HUES64 (cell line): ENCODE data around the gene CHST11.

ENCODE experiments used
- H3K27ac ChIP-seq: 2 replicates; pipeline ENCODE4 v1.7.0; 2013; ENCODE audit warnings: low read depth, low read length, inconsistent platforms
- H3K27me3 ChIP-seq: 2 replicates; pipeline ENCODE4 v1.6.1; 2013; ENCODE audit warnings: mild to moderate bottlenecking, low read length; ENCODE audit not compliant: insufficient read depth
- H3K36me3 ChIP-seq: 2 replicates; pipeline ENCODE4 v1.6.1; 2013; ENCODE audit warnings: mild to moderate bottlenecking, low read length; ENCODE audit not compliant: insufficient read depth
- H3K4me1 ChIP-seq: 2 replicates; pipeline ENCODE4 v1.6.1; 2013; ENCODE audit warnings: mild to moderate bottlenecking, low read length, moderate library complexity; ENCODE audit not compliant: insufficient read depth
- H3K4me3 ChIP-seq: 2 replicates; pipeline ENCODE4 v1.5.1; 2013; ENCODE audit warnings: mild to moderate bottlenecking, low read length, moderate library complexity
- H3K9ac ChIP-seq: 2 replicates; pipeline ENCODE4 v1.6.1; 2013; ENCODE audit warnings: mild to moderate bottlenecking, low read depth, low read length
- H3K9me3 ChIP-seq: 2 replicates; pipeline ENCODE4 v1.6.1; 2013; ENCODE audit warnings: low read depth, low read length; ENCODE audit not compliant: insufficient read depth
- WGBS: fragments of 150-250, 120-280 bp; methylation state at CpG from one replicate; pipeline ENCODE4 v1.1.7; 2013; ENCODE audit warnings: missing lambda C conversion rate; 5-methylcytosine and 5-hydroxymethylcytosine counted together

CHST11 gene

DNA sequence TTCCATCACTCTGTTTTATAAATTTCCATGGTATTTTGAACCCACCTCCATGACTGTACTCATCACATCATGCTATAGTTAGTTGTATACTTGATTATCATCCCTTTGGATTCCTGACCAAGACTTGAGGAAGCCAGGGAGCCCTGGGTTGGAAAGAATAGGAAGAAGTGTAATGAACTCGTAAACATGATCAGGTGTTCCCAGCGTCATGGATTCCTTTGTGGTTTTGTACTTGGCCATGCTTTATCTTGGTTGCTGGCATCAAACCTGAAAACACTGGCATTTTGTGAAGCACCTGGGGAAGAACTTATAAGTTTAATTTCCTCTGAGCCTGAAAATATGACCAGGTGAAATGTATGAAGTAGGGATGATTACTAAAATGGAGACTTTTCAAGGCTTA lies 76.4 kb downstream of the CHST11 start:
- no peaks in the 10 kb centered on the region for H3K27me3 ChIP-seq
- no peak overlapping the region for H3K9ac ChIP-seq
- H3K9me3 ChIP-seq, result no peaks in the 10 kb centered on the region
- H3K27ac ChIP-seq, result no peak overlapping the region
- H3K4me3 ChIP-seq, result no peak overlapping the region
- H3K36me3 ChIP-seq, result no peaks in the 10 kb centered on the region
- 94% methylated on average over 2 of the region's 2 CpGs for WGBS
- H3K4me1 ChIP-seq, result peaks cover 18% of the 10 kb centered on the region

DNA sequence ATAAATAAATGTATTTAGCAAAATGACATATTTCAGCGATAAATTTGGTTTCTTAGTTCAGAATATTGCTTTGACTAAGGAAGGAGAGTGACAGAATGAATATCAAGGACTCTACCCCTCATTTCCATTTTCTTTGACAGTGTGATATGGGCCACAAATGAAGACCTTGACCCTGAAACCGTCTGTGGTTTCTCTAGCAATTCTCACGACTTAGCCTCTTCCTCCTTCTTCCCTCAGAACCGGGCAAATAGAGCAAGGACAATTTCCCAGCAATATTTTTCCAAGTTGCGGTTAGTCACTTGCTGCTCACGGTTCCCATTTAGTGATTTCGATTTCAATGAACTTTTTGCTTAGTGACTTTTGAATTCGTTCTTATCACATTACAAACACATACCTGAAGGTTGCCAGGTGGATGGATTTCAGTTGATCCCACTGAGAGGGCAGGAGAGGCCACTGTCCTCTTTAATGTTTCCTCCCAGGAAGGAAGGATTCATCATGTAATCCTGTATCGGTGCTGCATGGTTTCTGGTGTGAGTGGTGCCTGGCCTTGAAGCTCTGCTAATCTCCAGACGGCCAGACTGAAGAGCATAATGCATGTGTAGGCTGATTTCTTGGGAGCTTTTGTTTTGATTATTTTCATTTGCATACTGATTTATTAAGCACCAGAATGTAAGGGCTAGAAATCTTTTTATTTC lies 77.6 kb downstream of the CHST11 start:
- H3K4me3 ChIP-seq, result no peak overlapping the region
- no peaks in the 10 kb centered on the region for H3K9me3 ChIP-seq
- no peak overlapping the region for H3K9ac ChIP-seq
- H3K27ac ChIP-seq, result no peak overlapping the region
- peaks cover 18% of the 10 kb centered on the region for H3K4me1 ChIP-seq
- 58% methylated on average over 10 of the region's 10 CpGs for WGBS
- H3K36me3 ChIP-seq, result no peaks in the 10 kb centered on the region
- no peaks in the 10 kb centered on the region for H3K27me3 ChIP-seq

GRCh38 chr12:104534857-104535248 lies 78.1 kb downstream of the CHST11 start:
- no peak overlapping the region for H3K27ac ChIP-seq

DNA sequence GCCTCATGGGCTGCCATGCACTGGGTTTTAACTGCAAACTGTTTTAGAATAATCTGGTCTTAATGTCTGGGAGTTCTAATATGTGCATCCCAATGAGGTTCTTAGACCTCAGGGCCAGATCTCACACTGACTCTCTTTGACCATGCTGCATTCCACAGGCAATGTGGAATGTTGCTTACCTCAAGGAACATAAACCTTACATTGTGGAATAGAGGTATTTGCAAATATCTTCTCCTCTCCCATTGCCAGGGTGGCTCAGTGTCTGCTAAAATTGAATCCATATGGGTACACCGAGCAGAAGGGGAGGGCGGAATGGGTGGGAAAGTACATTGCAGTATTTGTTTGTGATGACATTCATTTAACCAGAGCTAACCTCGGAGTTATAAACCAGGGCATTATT lies 78.6 kb downstream of the CHST11 start:
- WGBS, result 95% methylated on average over 2 of the region's 3 CpGs
- peaks cover 20% of the 10 kb centered on the region for H3K4me1 ChIP-seq
- no peaks in the 10 kb centered on the region for H3K36me3 ChIP-seq
- no peak overlapping the region for H3K9ac ChIP-seq
- no peaks in the 10 kb centered on the region for H3K27me3 ChIP-seq
- no peak overlapping the region for H3K27ac ChIP-seq
- no peak overlapping the region for H3K4me3 ChIP-seq
- H3K9me3 ChIP-seq, result no peaks in the 10 kb centered on the region

More at GRCh38 chr12:104534857-104535248, 78.1 kb downstream of the CHST11 start:
- Histone ChIP-seq H3K36me3 (no peaks in the 10 kb centered on the region), H3K27me3 (no peaks in the 10 kb centered on the region), H3K4me1 (peaks cover 18% of the 10 kb centered on the region), H3K4me3 (no peak overlapping the region), H3K9ac (no peak overlapping the region), H3K9me3 (no peaks in the 10 kb centered on the region)
- WGBS, result 91% methylated on average over 2 of the region's 3 CpGs

DNA sequence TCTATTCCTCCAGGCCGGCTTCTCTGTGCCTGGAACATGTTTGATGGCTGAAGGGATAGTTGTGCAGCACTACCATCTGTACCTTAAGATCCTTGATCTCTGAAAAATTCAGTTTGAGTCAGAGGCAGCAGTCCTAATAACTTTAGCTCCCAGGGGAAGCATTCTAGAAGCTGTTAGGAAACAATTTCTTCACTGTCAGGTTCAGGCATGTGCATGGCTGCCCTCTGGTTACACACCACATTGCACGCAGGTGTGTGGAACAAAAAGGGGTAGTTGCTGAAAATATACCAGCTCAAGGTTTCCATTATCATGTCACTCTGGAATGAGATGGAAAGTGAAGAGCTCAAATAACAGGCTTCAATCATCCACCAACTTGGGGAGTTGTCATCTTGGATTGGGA lies 80.1 kb downstream of the CHST11 start:
- Histone ChIP-seq H3K36me3 (no peaks in the 10 kb centered on the region), H3K27me3 (no peaks in the 10 kb centered on the region), H3K9me3 (no peaks in the 10 kb centered on the region), H3K4me3 (no peak overlapping the region), H3K4me1 (peaks cover 31% of the 10 kb centered on the region), H3K9ac (no peak overlapping the region), H3K27ac (no peak overlapping the region)
- WGBS, result 90% methylated on average over 2 of the region's 2 CpGs

- Histone ChIP-seq H3K4me1 (peaks cover 31% of the 10 kb centered on the region), H3K27ac (no peak overlapping the region), H3K27me3 (no peaks in the 10 kb centered on the region), H3K9me3 (no peaks in the 10 kb centered on the region), H3K36me3 (no peaks in the 10 kb centered on the region), H3K4me3 (no peak overlapping the region), H3K9ac (no peak overlapping the region)
- 98% methylated on average over 4 of the region's 4 CpGs for WGBS
Measured at GRCh38 chr12:104538056-104538455, 81.3 kb downstream of the CHST11 start.

- peaks cover 28% of the 10 kb centered on the region for H3K4me1 ChIP-seq
- no peaks in the 10 kb centered on the region for H3K36me3 ChIP-seq
- H3K9ac ChIP-seq, result no peak overlapping the region
- WGBS, result 94% methylated on average over 6 of the region's 6 CpGs
- H3K27ac ChIP-seq, result no peak overlapping the region
- no peaks in the 10 kb centered on the region for H3K27me3 ChIP-seq
- no peak overlapping the region for H3K4me3 ChIP-seq
- H3K9me3 ChIP-seq, result no peaks in the 10 kb centered on the region
Measured at GRCh38 chr12:104538891-104539462, 82.2 kb downstream of the CHST11 start.

DNA sequence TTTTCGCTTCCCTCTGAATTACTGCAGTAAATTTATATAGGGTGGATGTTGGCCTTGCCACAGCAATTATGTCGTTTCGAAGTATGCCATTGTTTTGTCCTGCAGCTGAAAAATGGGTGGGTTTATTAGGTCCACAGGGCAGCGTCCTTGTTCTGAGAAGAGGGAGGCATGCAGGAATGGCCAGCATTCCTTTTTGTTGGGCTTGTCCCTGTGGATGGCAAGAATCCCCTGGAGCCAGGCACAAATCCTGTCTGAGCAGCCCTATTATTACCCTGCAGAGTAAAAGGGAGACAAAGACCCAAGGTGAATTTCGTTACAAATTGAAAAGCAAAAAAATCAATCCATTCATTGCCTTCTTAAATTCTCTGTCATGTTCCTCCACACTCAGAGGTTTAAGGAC lies 88.1 kb downstream of the CHST11 start:
- 67% methylated on average over 5 of the region's 5 CpGs for WGBS
- H3K4me3 ChIP-seq, result no peak overlapping the region
- H3K27me3 ChIP-seq, result no peaks in the 10 kb centered on the region
- no peaks in the 10 kb centered on the region for H3K9me3 ChIP-seq
- H3K27ac ChIP-seq, result no peak overlapping the region
- no peaks in the 10 kb centered on the region for H3K36me3 ChIP-seq
- no peak overlapping the region for H3K9ac ChIP-seq
- H3K4me1 ChIP-seq, result peaks cover 19% of the 10 kb centered on the region

DNA sequence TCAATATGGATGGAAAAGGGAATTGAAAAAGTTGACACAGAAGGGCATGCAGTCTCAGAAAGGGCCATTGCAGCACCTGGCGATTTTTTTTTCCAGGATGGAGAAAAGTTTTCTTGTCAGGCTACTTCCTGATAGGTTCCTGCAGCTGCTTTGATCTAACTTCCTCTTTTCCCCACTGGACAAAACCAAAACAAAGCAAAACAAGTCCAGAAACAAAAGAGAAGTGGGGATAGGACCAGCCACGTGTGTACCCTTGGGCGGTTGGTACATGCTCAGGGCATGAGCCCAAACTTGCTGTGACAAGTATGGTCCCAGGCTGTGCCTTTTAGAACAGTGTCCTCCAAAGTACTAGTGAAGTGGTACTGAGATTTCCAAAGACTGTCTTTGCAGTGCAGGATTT lies 89.8 kb downstream of the CHST11 start:
- 85% methylated on average over 3 of the region's 3 CpGs for WGBS
- Histone ChIP-seq H3K9ac (no peak overlapping the region), H3K4me1 (peaks cover 7% of the 10 kb centered on the region; the same call in 1 of the 2 replicates), H3K27me3 (no peaks in the 10 kb centered on the region), H3K9me3 (no peaks in the 10 kb centered on the region), H3K4me3 (no peak overlapping the region), H3K27ac (no peak overlapping the region), H3K36me3 (no peaks in the 10 kb centered on the region)

- no peaks in the 10 kb centered on the region for H3K27me3 ChIP-seq
- H3K9me3 ChIP-seq, result no peaks in the 10 kb centered on the region
- H3K4me3 ChIP-seq, result no peak overlapping the region
- H3K4me1 ChIP-seq, result peaks cover 6% of the 10 kb centered on the region; the same call in 1 of the 2 replicates
- WGBS, result 95% methylated on average over 9 of the region's 9 CpGs
- no peaks in the 10 kb centered on the region for H3K36me3 ChIP-seq
- H3K9ac ChIP-seq, result no peak overlapping the region
- H3K27ac ChIP-seq, result no peak overlapping the region
Measured at GRCh38 chr12:104547235-104547634, 90.5 kb downstream of the CHST11 start.

DNA sequence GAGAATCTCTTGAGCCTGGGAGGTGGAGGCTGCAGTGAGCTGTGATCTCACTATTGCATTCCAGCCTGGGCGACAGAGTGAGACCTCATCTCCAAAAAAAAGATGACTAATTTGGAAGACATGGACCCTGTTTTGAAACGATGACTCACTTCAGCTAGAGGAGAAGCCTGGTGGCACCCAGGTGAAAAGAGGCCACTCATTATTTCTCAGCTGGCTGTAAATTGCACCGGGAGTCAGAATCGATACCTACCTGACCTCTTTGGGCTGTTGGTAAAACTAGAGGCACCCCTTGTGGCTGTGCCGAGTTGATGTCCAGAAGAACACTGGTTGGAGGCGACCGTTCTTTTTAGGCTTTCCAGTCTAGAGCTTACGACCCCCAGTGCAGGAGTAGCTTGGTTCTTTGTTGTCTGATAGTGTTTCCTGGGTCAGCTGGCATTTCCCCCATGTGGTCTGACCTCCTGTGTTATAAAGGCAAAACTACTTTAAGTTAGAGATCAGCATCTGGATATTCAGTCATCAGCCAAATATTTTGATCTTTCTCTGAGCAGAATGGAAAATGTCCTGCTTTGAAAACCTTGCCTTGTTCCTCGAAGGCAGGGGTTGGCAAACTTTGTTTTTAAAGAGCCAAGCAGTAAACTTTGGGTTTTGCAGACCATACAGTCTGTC lies 93.2 kb downstream of the CHST11 start:
- no peaks in the 10 kb centered on the region for H3K9me3 ChIP-seq
- no peaks in the 10 kb centered on the region for H3K36me3 ChIP-seq
- WGBS, result 92% methylated on average over 9 of the region's 9 CpGs
- peaks cover 4% of the 10 kb centered on the region; the same call in 1 of the 2 replicates for H3K4me1 ChIP-seq
- no peak overlapping the region for H3K9ac ChIP-seq
- no peak overlapping the region for H3K4me3 ChIP-seq
- H3K27me3 ChIP-seq, result no peaks in the 10 kb centered on the region
- no peak overlapping the region for H3K27ac ChIP-seq
